ENCODE results near the gene SNU13. TPM values are rescaled to one million over a fixed set of nuclear protein-coding genes. Genes with fewer than 3 reads are reported as not detected.
"Not testable (repeated sequence)": the region's sequence is repeated elsewhere in the genome, so short reads cannot be mapped to it uniquely, and the experiment has no call there.

Gene SNU13
- total and polyA plus RNA-seq, 2 donors (not counting 1 experiment from before 2014, with no cell fraction given), result 61.6 to 164 TPM

GRCh38 chr22:41638124-41638523 lies 50.5 kb downstream of the SNU13 start:
- Histone ChIP-seq H2AFZ (ENCODE audit: low read length) (no peak overlapping the region), H3K4me2 (ENCODE audit: extremely low read depth, insufficient read depth, low read length) (no peak overlapping the region), H4K20me1 (ENCODE audit: control insufficient read depth, extremely low read depth, insufficient read depth, low read length) (peaks cover 3% of the 10 kb centered on the region), H3K79me2 (ENCODE audit: control insufficient read depth, insufficient read depth, low read length) (peaks cover 9% of the 10 kb centered on the region), H3K36me3 (ENCODE audit: control insufficient read depth, insufficient read depth, low read length) (peaks cover 14% of the 10 kb centered on the region), H3K27ac (ENCODE audit: insufficient read depth, low read length) (no peak overlapping the region), H3K9me3 (ENCODE audit: control insufficient read depth, insufficient read depth, low read depth, low read length) (no peaks in the 10 kb centered on the region), H3K9ac (ENCODE audit: insufficient read depth, low read length) (no peak overlapping the region), H3K4me1 (ENCODE audit: control insufficient read depth, extremely low read depth, insufficient read depth, low read length) (peaks cover 3% of the 10 kb centered on the region), H3K4me3 (replicated peaks in 1 of 4; ENCODE audit: control extremely low read depth in 1 of 4, insufficient read depth in 1 of 4, low read depth in 3 of 4, low read length in 4 of 4) (no peak overlapping the region), H3K27me3 (ENCODE audit: control insufficient read depth, insufficient read depth, low read length) (no peaks in the 10 kb centered on the region)
- TF ChIP-seq EZH2 (IDR thresholded peaks at IDR 0.05; ENCODE audit: low read length, missing control alignments), result no peak
- no peak for TF ChIP-seq CTCF (conservative IDR thresholded peaks at IDR 0.05 in 1 of 2, IDR thresholded peaks at IDR 0.05 in 1 of 2; ENCODE audit: low read depth in 1 of 2, low read length in 2 of 2)
- DNase-seq (ENCODE audit: low read depth in 2 of 2), result no peak

DNA sequence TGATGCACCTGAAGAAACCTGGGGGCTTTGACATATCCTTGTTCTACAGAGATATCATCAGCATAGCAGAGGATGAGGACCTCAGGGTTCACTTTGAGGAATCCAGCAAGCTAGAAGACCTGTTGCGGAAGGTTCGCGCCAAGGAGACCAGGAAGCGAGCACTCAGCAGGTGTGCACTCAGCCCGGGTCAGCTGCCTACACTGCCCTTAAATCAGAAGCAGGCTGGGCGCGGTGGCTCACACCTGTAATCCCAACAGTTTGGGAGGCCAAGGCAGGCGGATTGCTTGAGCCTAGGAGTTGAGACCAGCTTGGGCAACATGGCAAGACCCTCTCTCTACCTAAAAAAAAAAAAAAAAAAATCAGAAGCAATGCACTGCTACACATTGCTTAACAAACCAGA lies 51.0 kb downstream of the SNU13 start:
- not testable (repeated sequence) for H3K9me3 ChIP-seq (ENCODE audit: control insufficient read depth, insufficient read depth, low read depth, low read length); H3K4me2 ChIP-seq (ENCODE audit: extremely low read depth, insufficient read depth, low read length); H3K79me2 ChIP-seq (ENCODE audit: control insufficient read depth, insufficient read depth, low read length); H4K20me1 ChIP-seq (ENCODE audit: control insufficient read depth, extremely low read depth, insufficient read depth, low read length); H3K4me1 ChIP-seq (ENCODE audit: control insufficient read depth, extremely low read depth, insufficient read depth, low read length); H3K4me3 ChIP-seq (replicated peaks in 1 of 4; ENCODE audit: control extremely low read depth in 1 of 4, insufficient read depth in 1 of 4, low read depth in 3 of 4, low read length in 4 of 4); H3K9ac ChIP-seq (ENCODE audit: insufficient read depth, low read length); H2AFZ ChIP-seq (ENCODE audit: low read length); H3K27me3 ChIP-seq (ENCODE audit: control insufficient read depth, insufficient read depth, low read length); DNase-seq (ENCODE audit: low read depth in 2 of 2); H3K27ac ChIP-seq (ENCODE audit: insufficient read depth, low read length)
- H3K36me3 ChIP-seq (ENCODE audit: control insufficient read depth, insufficient read depth, low read length), result peaks cover 14% of the 10 kb centered on the region

GRCh38 chr22:41636467-41636866 lies 52.2 kb downstream of the SNU13 start:
- peak; percentile 19 to 60 for DNase-seq (ENCODE audit: low read depth in 2 of 2)
- Histone ChIP-seq H3K9ac (ENCODE audit: insufficient read depth, low read length) (no peak overlapping the region), H3K9me3 (ENCODE audit: control insufficient read depth, insufficient read depth, low read depth, low read length) (no peaks in the 10 kb centered on the region), H4K20me1 (ENCODE audit: control insufficient read depth, extremely low read depth, insufficient read depth, low read length) (peaks cover 3% of the 10 kb centered on the region), H3K27me3 (ENCODE audit: control insufficient read depth, insufficient read depth, low read length) (no peaks in the 10 kb centered on the region), H3K79me2 (ENCODE audit: control insufficient read depth, insufficient read depth, low read length) (peaks cover 7% of the 10 kb centered on the region), H3K36me3 (ENCODE audit: control insufficient read depth, insufficient read depth, low read length) (peaks cover 14% of the 10 kb centered on the region), H2AFZ (ENCODE audit: low read length) (no peak overlapping the region), H3K4me2 (ENCODE audit: extremely low read depth, insufficient read depth, low read length) (no peak overlapping the region), H3K4me3 (replicated peaks in 1 of 4; ENCODE audit: control extremely low read depth in 1 of 4, insufficient read depth in 1 of 4, low read depth in 3 of 4, low read length in 4 of 4) (no peak overlapping the region), H3K27ac (ENCODE audit: insufficient read depth, low read length) (peak overlapping the region; percentile 19), H3K4me1 (ENCODE audit: control insufficient read depth, extremely low read depth, insufficient read depth, low read length) (peaks cover 3% of the 10 kb centered on the region)
- TF ChIP-seq CTCF (conservative IDR thresholded peaks at IDR 0.05 in 1 of 2, IDR thresholded peaks at IDR 0.05 in 1 of 2; ENCODE audit: low read depth in 1 of 2, low read length in 2 of 2), result no peak
- TF ChIP-seq EZH2 (IDR thresholded peaks at IDR 0.05; ENCODE audit: low read length, missing control alignments), result no peak

GRCh38 chr22:41634610-41635009 lies 54.1 kb downstream of the SNU13 start:
- H3K9me3 ChIP-seq (ENCODE audit: control insufficient read depth, insufficient read depth, low read depth, low read length); H3K9ac ChIP-seq (ENCODE audit: insufficient read depth, low read length); H3K79me2 ChIP-seq (ENCODE audit: control insufficient read depth, insufficient read depth, low read length): not testable (repeated sequence)

DNA sequence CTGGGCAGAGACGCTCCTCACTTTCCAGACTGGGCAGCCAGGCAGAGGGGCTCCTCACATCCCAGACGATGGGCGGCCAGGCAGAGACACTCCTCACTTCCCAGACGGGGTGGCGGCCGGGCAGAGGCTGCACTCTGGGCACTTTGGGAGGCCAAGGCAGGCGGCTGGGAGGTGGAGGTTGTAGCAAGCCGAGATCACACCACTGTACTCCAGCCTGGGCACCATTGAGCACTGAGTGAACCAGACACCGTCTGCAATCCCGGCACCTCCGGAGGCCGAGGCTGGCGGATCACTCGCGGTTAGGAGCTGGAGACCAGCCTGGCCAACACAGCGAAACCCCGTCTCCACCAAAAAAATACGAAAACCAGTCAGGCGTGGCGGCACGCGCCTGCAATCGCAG lies 57.1 kb downstream of the SNU13 start:
- H3K4me2 ChIP-seq (ENCODE audit: extremely low read depth, insufficient read depth, low read length); H3K27ac ChIP-seq (ENCODE audit: insufficient read depth, low read length); H3K79me2 ChIP-seq (ENCODE audit: control insufficient read depth, insufficient read depth, low read length); H4K20me1 ChIP-seq (ENCODE audit: control insufficient read depth, extremely low read depth, insufficient read depth, low read length); H3K4me3 ChIP-seq (replicated peaks in 1 of 4; ENCODE audit: control extremely low read depth in 1 of 4, insufficient read depth in 1 of 4, low read depth in 3 of 4, low read length in 4 of 4); H3K9me3 ChIP-seq (ENCODE audit: control insufficient read depth, insufficient read depth, low read depth, low read length); H3K4me1 ChIP-seq (ENCODE audit: control insufficient read depth, extremely low read depth, insufficient read depth, low read length); H2AFZ ChIP-seq (ENCODE audit: low read length); H3K27me3 ChIP-seq (ENCODE audit: control insufficient read depth, insufficient read depth, low read length); H3K9ac ChIP-seq (ENCODE audit: insufficient read depth, low read length); DNase-seq (ENCODE audit: low read depth in 2 of 2): not testable (repeated sequence)
- peaks cover 17% of the 10 kb centered on the region for H3K36me3 ChIP-seq (ENCODE audit: control insufficient read depth, insufficient read depth, low read length)

More at GRCh38 chr22:41634610-41635009, 54.1 kb downstream of the SNU13 start:
- H3K27ac ChIP-seq (ENCODE audit: insufficient read depth, low read length); H3K4me2 ChIP-seq (ENCODE audit: extremely low read depth, insufficient read depth, low read length); H3K4me3 ChIP-seq (replicated peaks in 1 of 4; ENCODE audit: control extremely low read depth in 1 of 4, insufficient read depth in 1 of 4, low read depth in 3 of 4, low read length in 4 of 4); H4K20me1 ChIP-seq (ENCODE audit: control insufficient read depth, extremely low read depth, insufficient read depth, low read length); H3K4me1 ChIP-seq (ENCODE audit: control insufficient read depth, extremely low read depth, insufficient read depth, low read length); H3K27me3 ChIP-seq (ENCODE audit: control insufficient read depth, insufficient read depth, low read length); H2AFZ ChIP-seq (ENCODE audit: low read length); DNase-seq (ENCODE audit: low read depth in 2 of 2): not testable (repeated sequence)
- peaks cover 17% of the 10 kb centered on the region for H3K36me3 ChIP-seq (ENCODE audit: control insufficient read depth, insufficient read depth, low read length)

All from fibroblast of lung (primary cell).